Measurements from ENCODE around the gene PPP1R3E.

- no peak for TF ChIP-seq CTCF (IDR thresholded peaks at IDR 0.05)
- no peak for TF ChIP-seq POLR2A (IDR thresholded peaks at IDR 0.05)
These were observed 43.2 kb downstream of the PPP1R3E start for GRCh38 chr14:23259426-23259825.

All from right lobe of liver (tissue), 4 donors.